A549 (cell line): Measurements from ENCODE around the gene NXPH1. TPM values are rescaled to one million over a fixed set of nuclear protein-coding genes. Genes with fewer than 3 reads are reported as not detected.

ENCODE experiments used
- ATAC-seq, 2 experiments: fragments of 200-7000 bp in 1 of 2; fragments of >200 bp in 1 of 2; cut with Nextera tagmentation in 1 of 2; cut with Tn5 transposase in 1 of 2; 3 replicates each; pipeline versions ENCODE4 v1.8.0 to v1.9.1; 2018 to 2020; ENCODE audit warnings: mild to moderate bottlenecking in 1 of 2, moderate library complexity in 1 of 2
- CTCF ChIA-PET: fragments of 300-600 bp; sonication (Branson Sonifier 250); formaldehyde crosslinking; extraction: SDS; loops from one replicate; lab custom pipeline; 2021; ENCODE audit warnings: antibody characterized with exemption, inconsistent platforms; lab: Yijun Ruan, JAX
- POLR2A ChIA-PET: fragments of 350-600 bp; formaldehyde crosslinking; extraction: SDS; loops from one replicate; lab custom pipeline; 2021; ENCODE audit warnings: antibody characterized with exemption, inconsistent platforms; lab: Yijun Ruan, JAX
- DNase-seq, 2 experiments: peaks; one replicate each; pipeline versions ENCODE4 v3.0.0 to v3.0.0-alpha.2; 2011 to 2016; ENCODE audit warnings: low read depth in 1 of 2, low spot score in 1 of 2
- FAIRE-seq: peaks from 2 replicates; lab custom pipeline; 2011; peaks lifted over from hg19 to GRCh38; lab: Jason Lieb, UNC
- H3K27ac ChIP-seq, 2 experiments: fragments of >200 bp; sonication (Bioruptor Twin); formaldehyde crosslinking; 3 replicates each; pipeline ENCODE4 v1.5.1; 2016 to 2017
- H3K4me1 ChIP-seq: fragments of >200 bp; sonication (Bioruptor Twin); formaldehyde crosslinking; 3 replicates; pipeline ENCODE4 v1.6.1; 2016
- H3K4me2 ChIP-seq: fragments of >200 bp; sonication (Bioruptor Twin); formaldehyde crosslinking; 3 replicates; pipeline ENCODE4 v1.6.1; 2016
- H3K4me3 ChIP-seq: fragments of >200 bp; sonication (Bioruptor Twin); formaldehyde crosslinking; 3 replicates; pipeline ENCODE4 v1.5.1; 2016
- H3K9me3 ChIP-seq: fragments of >200 bp; sonication (Bioruptor Twin); formaldehyde crosslinking; 3 replicates; pipeline ENCODE4 v1.6.1; 2016
- CHD4 ChIP-seq: fragments of 200-600 bp; sonication (generic); IDR thresholded peaks from 2 replicates; pipeline ENCODE4 v1.6.1; 2016; ENCODE audit warnings: antibody characterized with exemption, mild to moderate bottlenecking, borderline replicate concordance
- EHF ChIP-seq: fragments of 250-450 bp; sonication (Bioruptor Pico); IDR thresholded peaks from 2 replicates; pipeline ENCODE4 v1.5.0; 2020; ENCODE audit warnings: mild to moderate bottlenecking
- EP300 ChIP-seq, 2 experiments: fragments of >200 bp; sonication (Bioruptor Twin); formaldehyde crosslinking; IDR thresholded peaks; 2 replicates in 1 of 2; 3 replicates in 1 of 2; pipeline ENCODE4 v1.6.1; 2016 to 2017
- ESRRA ChIP-seq: fragments of 150-350 bp; IDR thresholded peaks from 2 replicates; pipeline ENCODE4 v1.6.1; 2014; ENCODE audit warnings: mild to moderate bottlenecking, low read length, borderline replicate concordance
- FOSL2 ChIP-seq, 2 experiments: fragments of 450-650 bp in 1 of 2; fragments of >200 bp in 1 of 2; sonication (Bioruptor Twin) in 1 of 2; formaldehyde crosslinking; IDR thresholded peaks; 2 replicates each; pipeline versions ENCODE4 v1.5.0 to v1.6.1; 2016 to 2020; ENCODE audit warnings: mild to moderate bottlenecking in 1 of 2, moderate library complexity in 1 of 2
- FOXS1 ChIP-seq: fragments of 250-450 bp; sonication (Bioruptor Pico); IDR thresholded peaks from 2 replicates; pipeline ENCODE4 v1.5.0; 2020; ENCODE audit warnings: mild to moderate bottlenecking, moderate library complexity
- HDAC2 ChIP-seq: fragments of 200-600 bp; sonication (generic); IDR thresholded peaks from 2 replicates; pipeline ENCODE4 v1.6.1; 2016
- HOXA7 ChIP-seq: fragments of 250-450 bp; sonication (Bioruptor Pico); IDR thresholded peaks from 2 replicates; pipeline ENCODE4 v1.5.0; 2020; ENCODE audit warnings: mild to moderate bottlenecking, moderate library complexity
- HOXB13 ChIP-seq: fragments of 250-450 bp; sonication (Bioruptor Pico); IDR thresholded peaks from 2 replicates; pipeline ENCODE4 v1.5.0; 2020; ENCODE audit warnings: low read depth, mild to moderate bottlenecking, moderate library complexity
- JUNB ChIP-seq: fragments of >200 bp; sonication (Bioruptor Twin); formaldehyde crosslinking; IDR thresholded peaks from 2 replicates; pipeline ENCODE4 v1.6.1; 2016
- KDM1A ChIP-seq: fragments of 200-600 bp; sonication (generic); IDR thresholded peaks from 2 replicates; pipeline ENCODE4 v1.6.1; 2016; ENCODE audit warnings: low read depth, mild to moderate bottlenecking
- KDM5A ChIP-seq: fragments of 200-600 bp; sonication (generic); IDR thresholded peaks from 2 replicates; pipeline ENCODE4 v1.6.1; 2016; ENCODE audit warnings: antibody characterized with exemption, mild to moderate bottlenecking
- MAFK ChIP-seq: fragments of 450-650 bp; IDR thresholded peaks from 2 replicates; pipeline ENCODE4 v1.6.1; 2014; ENCODE audit not compliant: partially characterized antibody
- MAX ChIP-seq: IDR thresholded peaks from 2 replicates; pipeline ENCODE4 v1.6.1; 2012
- MAZ ChIP-seq: fragments of 150-350 bp; IDR thresholded peaks from 2 replicates; pipeline ENCODE4 v1.6.1; 2014; ENCODE audit warnings: antibody characterized with exemption, low read depth, low read length, borderline replicate concordance
- MYC ChIP-seq: IDR thresholded peaks from 2 replicates; pipeline ENCODE4 v1.6.1; 2012; ENCODE audit warnings: mild to moderate bottlenecking, inconsistent platforms, low read length, improper control_type of control experiment, borderline replicate concordance
- NFE2L2 ChIP-seq: fragments of 150-350 bp; conservative IDR thresholded peaks from 2 replicates; pipeline ENCODE4 v1.6.1; 2014; ENCODE audit warnings: low read length
- NPAS2 ChIP-seq: fragments of 250-450 bp; sonication (Bioruptor Pico); IDR thresholded peaks from 2 replicates; pipeline ENCODE4 v1.8.0; 2022; ENCODE audit warnings: mild to moderate bottlenecking, moderate library complexity, borderline replicate concordance
- NR3C1 ChIP-seq: fragments of >200 bp; sonication (Bioruptor Twin); formaldehyde crosslinking; IDR thresholded peaks from 3 replicates; pipeline ENCODE4 v1.6.1; 2017
- PHF8 ChIP-seq: fragments of 200-600 bp; sonication (generic); IDR thresholded peaks from 2 replicates; pipeline ENCODE4 v1.6.1; 2016; ENCODE audit warnings: low read depth, mild to moderate bottlenecking, antibody characterized with exemption, moderate library complexity, borderline replicate concordance
- POLR2AphosphoS2 ChIP-seq: conservative IDR thresholded peaks from 2 replicates; pipeline ENCODE4 v1.6.1; 2012; ENCODE audit warnings: low read length, improper control_type of control experiment, inconsistent platforms
- RCOR1 ChIP-seq: fragments of 150-350 bp; IDR thresholded peaks from 2 replicates; pipeline ENCODE4 v1.6.1; 2014; ENCODE audit warnings: antibody characterized with exemption, low read length, low read depth
- REST ChIP-seq: fragments of 200-600 bp; sonication (generic); IDR thresholded peaks from 2 replicates; pipeline ENCODE4 v1.6.1; 2016; ENCODE audit warnings: antibody characterized with exemption, mild to moderate bottlenecking, moderate library complexity
- RFX5 ChIP-seq: fragments of 450-650 bp; IDR thresholded peaks from 2 replicates; pipeline ENCODE4 v1.7.1; 2014; ENCODE audit warnings: antibody characterized with exemption, mild to moderate bottlenecking, moderate library complexity
- RNF2 ChIP-seq: fragments of 200-600 bp; sonication (generic); IDR thresholded peaks from 2 replicates; pipeline ENCODE4 v1.6.1; 2016; ENCODE audit warnings: low read depth, mild to moderate bottlenecking, antibody characterized with exemption, moderate library complexity, borderline replicate concordance
- USF2 ChIP-seq: fragments of 450-650 bp; IDR thresholded peaks from 2 replicates; pipeline ENCODE4 v1.6.1; 2014; ENCODE audit warnings: antibody characterized with exemption
- ZC3H11A ChIP-seq: fragments of 450-650 bp; IDR thresholded peaks from 2 replicates; pipeline ENCODE4 v1.6.1; 2014; ENCODE audit warnings: antibody characterized with exemption, mild to moderate bottlenecking
- ZNF302 ChIP-seq: fragments of 250-450 bp; sonication (Bioruptor Pico); IDR thresholded peaks from 2 replicates; pipeline ENCODE4 v1.9.0; 2021; ENCODE audit warnings: inconsistent platforms, mild to moderate bottlenecking, moderate library complexity
- WGBS: methylation state at CpG from one replicate; pipeline ENCODE4 v1.1.6; 2017; ENCODE audit errors: missing lambda C conversion rate; 5-methylcytosine and 5-hydroxymethylcytosine counted together
- polyA plus RNA-seq, 4 experiments: library from polyadenylated mRNA; depleted of rRNA in 3 of 4; stranded (reverse); fragments of >200 nt; fragmentation: RNase III in 1 of 4; extraction: RNeasy Plus Mini Kit Qiagen cat#74134 plus additional on column Dnase treatment in 1 of 4; gene quantifications; 2 replicates in 3 of 4; 3 replicates in 1 of 4; pipeline ENCODE4 v1.2.3, GENCODE V29; 2011 to 2017
- TF ChIP-seq, protein P1 (sequence below): fragments of 150-350 bp; IDR thresholded peaks from 2 replicates; pipeline ENCODE4 v1.6.1; 2014; ENCODE audit warnings: low read depth, mild to moderate bottlenecking, low read length

NXPH1 gene
- polyA plus RNA-seq, 2 of the 4 experiments (the other 2 are of a cell fraction): not detected

GRCh38 chr7:8638076-8638475, 204.7 kb downstream of the NXPH1 start:
- POLR2A ChIA-PET: no interaction called here
- ATAC-seq (no peak), DNase-seq (no peak), FAIRE-seq (no peak)
- H3K9me3 ChIP-seq: no peaks in the 10 kb centered on the region
- H3K4me3 ChIP-seq: no peak overlapping the region
- CTCF ChIA-PET: no interaction called here
- no peak overlapping the region for H3K4me2 ChIP-seq
- no peaks in the 10 kb centered on the region for H3K4me1 ChIP-seq
- no peak overlapping the region for H3K27ac ChIP-seq
- TF ChIP-seq PHF8 (no peak), MYC (no peak), ESRRA (no peak), HOXA7 (CRISPR knock-in tag) (no peak), RFX5 (no peak), RCOR1 (no peak), EP300 (IDR thresholded peaks at IDR 0.05) (no peak), EHF (CRISPR knock-in tag) (no peak), NFE2L2 (no peak), REST (no peak), RNF2 (no peak)
- TF ChIP-seq, all 56 proteins: peak for 0
- 3% methylated on average over 7 of the region's 7 CpGs for WGBS

DNA sequence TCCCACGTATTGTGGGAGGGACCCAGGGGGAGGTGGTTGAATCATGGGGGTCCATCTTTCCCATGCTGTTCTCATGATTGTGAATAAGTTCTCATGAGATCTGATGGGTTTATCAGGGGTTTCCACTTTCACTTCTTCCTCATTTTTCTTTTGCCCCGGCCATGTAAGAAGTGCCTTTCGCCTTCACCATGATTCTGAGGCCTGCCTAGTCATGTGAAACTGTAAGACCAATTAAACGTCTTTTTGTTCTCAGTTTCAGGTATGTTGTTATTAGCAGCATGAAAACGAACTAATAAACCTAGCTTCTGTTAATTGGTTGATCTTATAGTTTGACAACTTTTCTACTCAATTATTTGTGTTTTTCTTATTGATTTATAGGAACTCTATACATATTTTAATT, 206.3 kb downstream of the NXPH1 start:
- CTCF ChIA-PET: no interaction called here
- TF ChIP-seq ZC3H11A (no peak), MAFK (no peak), NR3C1 (no peak), MAX (no peak), ESRRA (no peak), NPAS2 (CRISPR knock-in tag) (no peak), KDM5A (no peak)
- TF ChIP-seq, protein P1, sequence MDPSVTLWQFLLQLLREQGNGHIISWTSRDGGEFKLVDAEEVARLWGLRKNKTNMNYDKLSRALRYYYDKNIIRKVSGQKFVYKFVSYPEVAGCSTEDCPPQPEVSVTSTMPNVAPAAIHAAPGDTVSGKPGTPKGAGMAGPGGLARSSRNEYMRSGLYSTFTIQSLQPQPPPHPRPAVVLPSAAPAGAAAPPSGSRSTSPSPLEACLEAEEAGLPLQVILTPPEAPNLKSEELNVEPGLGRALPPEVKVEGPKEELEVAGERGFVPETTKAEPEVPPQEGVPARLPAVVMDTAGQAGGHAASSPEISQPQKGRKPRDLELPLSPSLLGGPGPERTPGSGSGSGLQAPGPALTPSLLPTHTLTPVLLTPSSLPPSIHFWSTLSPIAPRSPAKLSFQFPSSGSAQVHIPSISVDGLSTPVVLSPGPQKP: no peak
- TF ChIP-seq, all 56 proteins: peak for 0

GRCh38 chr7:8640671-8641070, 207.3 kb downstream of the NXPH1 start:
- DNase-seq (no peak), FAIRE-seq (no peak), ATAC-seq (no peak)
- Histone ChIP-seq H3K9me3 (no peaks in the 10 kb centered on the region), H3K27ac (no peak overlapping the region), H3K4me3 (no peak overlapping the region), H3K4me2 (no peak overlapping the region), H3K4me1 (no peaks in the 10 kb centered on the region)
- POLR2A ChIA-PET: no interaction called here
- CTCF ChIA-PET: no interaction called here
- 0% methylated on average over 1 of the region's 1 CpG for WGBS
- TF ChIP-seq FOXS1 (CRISPR knock-in tag) (no peak), KDM1A (no peak), ESRRA (no peak), ZNF302 (CRISPR knock-in tag) (no peak), JUNB (no peak), HDAC2 (no peak), USF2 (no peak), FOSL2 (IDR thresholded peaks at IDR 0.05) (no peak), FOSL2 (CRISPR knock-in tag; IDR thresholded peaks at IDR 0.05) (no peak), HOXB13 (CRISPR knock-in tag) (no peak), CHD4 (no peak), PHF8 (no peak), MAZ (no peak), POLR2AphosphoS2 (no peak), RNF2 (no peak)

More for the DNA sequence above, 206.3 kb downstream of the NXPH1 start:
- FAIRE-seq: no peak
- POLR2A ChIA-PET: no interaction called here
- Histone ChIP-seq H3K9me3 (no peaks in the 10 kb centered on the region), H3K4me2 (no peak overlapping the region), H3K27ac (no peak overlapping the region), H3K4me3 (no peak overlapping the region), H3K4me1 (no peaks in the 10 kb centered on the region)
- no peak for ATAC-seq
- no peak for DNase-seq
- WGBS: 0% methylated on average over 5 of the region's 5 CpGs
